IMR-90 (cell line): ENCODE measurements around the gene EPN1. TPM values are rescaled to one million over a fixed set of nuclear protein-coding genes. Genes with fewer than 3 reads are reported as not detected.

ENCODE experiments used
- polyA plus RNA-seq, 3 experiments: library from polyadenylated mRNA; depleted of rRNA; stranded (reverse); fragments of >200 nt; gene quantifications; 2 replicates each; pipeline ENCODE4 v1.2.3, GENCODE V29; 2012; ENCODE audit warnings: low replicate concordance in 1 of 3
- total RNA-seq: library from RNA; depleted of rRNA; stranded (reverse); fragments of >200 nt; gene quantifications from 2 replicates; pipeline ENCODE4 v1.2.3, GENCODE V29; 2012
- TF ChIP-seq, protein P1 (sequence below): conservative IDR thresholded peaks from 2 replicates; pipeline ENCODE4 v1.5.1; 2012; ENCODE audit warnings: mild to moderate bottlenecking, low read depth, low read length, improper control_type of control experiment

Gene EPN1
- total and polyA plus RNA-seq, 2 of the 4 experiments (the other 2 are of a cell fraction), result 19.0 to 122 TPM

DNA sequence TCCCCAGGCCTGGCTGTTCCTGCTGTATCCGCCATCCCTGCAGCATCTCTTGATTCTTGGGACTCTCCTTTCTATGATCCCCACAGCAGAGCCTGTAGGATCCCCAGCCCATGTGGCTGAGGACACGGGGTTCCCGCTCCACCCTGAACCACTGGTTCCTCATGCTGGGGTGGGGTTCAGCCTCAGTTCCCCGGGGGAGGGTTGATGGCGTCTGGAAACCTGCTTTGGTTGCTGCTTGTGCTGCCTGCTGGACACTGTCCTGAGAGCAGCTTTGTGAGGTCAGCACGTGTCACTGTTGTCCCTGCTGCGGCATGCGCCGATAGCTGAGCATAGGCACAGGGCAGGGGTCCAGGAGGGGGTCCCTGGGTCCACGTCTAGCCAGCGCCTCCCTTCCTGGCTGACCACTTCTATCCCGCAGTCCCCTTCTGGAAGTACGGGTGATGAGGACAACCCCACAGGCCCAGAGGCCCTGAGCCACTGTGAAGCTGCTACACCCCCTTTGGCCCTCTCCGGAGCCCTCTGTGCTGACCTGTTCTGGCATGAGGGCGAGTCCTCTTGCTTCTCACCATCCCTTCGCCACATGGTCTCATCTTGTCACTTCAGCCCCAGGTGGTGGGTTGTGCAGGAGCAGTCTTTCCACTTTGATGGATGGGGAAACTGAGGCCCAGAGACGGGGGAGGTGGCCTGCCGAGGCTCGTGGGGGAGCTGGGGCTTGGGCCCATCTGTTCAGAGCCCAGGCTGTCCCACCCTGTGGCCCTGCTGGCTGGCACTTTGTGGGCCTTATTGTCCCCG, 5.5 kb downstream of the EPN1 start (continued):
- TF ChIP-seq, protein P1, sequence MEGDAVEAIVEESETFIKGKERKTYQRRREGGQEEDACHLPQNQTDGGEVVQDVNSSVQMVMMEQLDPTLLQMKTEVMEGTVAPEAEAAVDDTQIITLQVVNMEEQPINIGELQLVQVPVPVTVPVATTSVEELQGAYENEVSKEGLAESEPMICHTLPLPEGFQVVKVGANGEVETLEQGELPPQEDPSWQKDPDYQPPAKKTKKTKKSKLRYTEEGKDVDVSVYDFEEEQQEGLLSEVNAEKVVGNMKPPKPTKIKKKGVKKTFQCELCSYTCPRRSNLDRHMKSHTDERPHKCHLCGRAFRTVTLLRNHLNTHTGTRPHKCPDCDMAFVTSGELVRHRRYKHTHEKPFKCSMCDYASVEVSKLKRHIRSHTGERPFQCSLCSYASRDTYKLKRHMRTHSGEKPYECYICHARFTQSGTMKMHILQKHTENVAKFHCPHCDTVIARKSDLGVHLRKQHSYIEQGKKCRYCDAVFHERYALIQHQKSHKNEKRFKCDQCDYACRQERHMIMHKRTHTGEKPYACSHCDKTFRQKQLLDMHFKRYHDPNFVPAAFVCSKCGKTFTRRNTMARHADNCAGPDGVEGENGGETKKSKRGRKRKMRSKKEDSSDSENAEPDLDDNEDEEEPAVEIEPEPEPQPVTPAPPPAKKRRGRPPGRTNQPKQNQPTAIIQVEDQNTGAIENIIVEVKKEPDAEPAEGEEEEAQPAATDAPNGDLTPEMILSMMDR, result no peak
